PC-9 (cell line): Measurements from ENCODE around the gene EID1.

Source experiments
- EZH2 ChIP-seq: fragments of 200-600 bp; sonication (generic); IDR thresholded peaks from 2 replicates; pipeline ENCODE4 v1.8.0; 2017; ENCODE audit warnings: antibody characterized with exemption, low read depth
- TF ChIP-seq, protein P1 (sequence below): fragments of 200-600 bp; sonication (generic); conservative IDR thresholded peaks from 2 replicates; pipeline ENCODE4 v1.6.1; 2017; ENCODE audit warnings: mixed run types, antibody characterized with exemption, mild to moderate bottlenecking, moderate library complexity

DNA sequence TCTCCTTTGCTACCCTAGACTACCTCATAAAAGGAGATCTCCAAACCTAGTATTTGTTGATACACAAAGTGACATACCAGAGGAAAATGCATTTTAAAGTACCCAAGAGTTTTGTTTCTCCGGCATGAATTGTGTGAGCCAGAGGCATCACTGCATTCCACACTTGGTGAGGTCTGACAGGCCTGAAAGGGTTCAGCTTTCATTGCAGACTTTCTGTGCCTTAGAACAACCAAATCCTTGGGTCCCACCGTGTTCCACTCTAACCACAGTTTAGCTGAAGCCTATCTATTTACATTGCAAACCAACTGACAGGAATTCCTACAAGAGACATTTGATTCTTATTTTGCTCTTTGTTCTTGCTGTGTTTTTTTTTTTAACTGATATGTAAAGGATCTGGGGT is 21.0 kb upstream of the EID1 start:
- TF ChIP-seq, protein P1, sequence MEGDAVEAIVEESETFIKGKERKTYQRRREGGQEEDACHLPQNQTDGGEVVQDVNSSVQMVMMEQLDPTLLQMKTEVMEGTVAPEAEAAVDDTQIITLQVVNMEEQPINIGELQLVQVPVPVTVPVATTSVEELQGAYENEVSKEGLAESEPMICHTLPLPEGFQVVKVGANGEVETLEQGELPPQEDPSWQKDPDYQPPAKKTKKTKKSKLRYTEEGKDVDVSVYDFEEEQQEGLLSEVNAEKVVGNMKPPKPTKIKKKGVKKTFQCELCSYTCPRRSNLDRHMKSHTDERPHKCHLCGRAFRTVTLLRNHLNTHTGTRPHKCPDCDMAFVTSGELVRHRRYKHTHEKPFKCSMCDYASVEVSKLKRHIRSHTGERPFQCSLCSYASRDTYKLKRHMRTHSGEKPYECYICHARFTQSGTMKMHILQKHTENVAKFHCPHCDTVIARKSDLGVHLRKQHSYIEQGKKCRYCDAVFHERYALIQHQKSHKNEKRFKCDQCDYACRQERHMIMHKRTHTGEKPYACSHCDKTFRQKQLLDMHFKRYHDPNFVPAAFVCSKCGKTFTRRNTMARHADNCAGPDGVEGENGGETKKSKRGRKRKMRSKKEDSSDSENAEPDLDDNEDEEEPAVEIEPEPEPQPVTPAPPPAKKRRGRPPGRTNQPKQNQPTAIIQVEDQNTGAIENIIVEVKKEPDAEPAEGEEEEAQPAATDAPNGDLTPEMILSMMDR, result no peak
- TF ChIP-seq EZH2, result no peak
